Glutamatergic neuron (in vitro differentiated cells): Measurements from ENCODE around the gene REV3L. TPM values are rescaled to one million over a fixed set of nuclear protein-coding genes. Genes with fewer than 3 reads are reported as not detected.

Experiments used
- DNase-seq: peaks from one replicate; pipeline ENCODE4 v3.0.0; 2022
- H3K27ac Mint-ChIP-seq: one replicate; pipeline ENCODE4 v1.8.0; 2020; ENCODE audit warnings: mild to moderate bottlenecking, mixed read lengths, inconsistent platforms; ENCODE audit not compliant: unreplicated experiment
- H3K27me3 Mint-ChIP-seq: one replicate; pipeline ENCODE4 v1.8.0; 2020; ENCODE audit warnings: mild to moderate bottlenecking, moderate library complexity, mixed read lengths, inconsistent platforms; ENCODE audit not compliant: unreplicated experiment
- H3K36me3 Mint-ChIP-seq: one replicate; pipeline ENCODE4 v1.8.0; 2020; ENCODE audit warnings: mild to moderate bottlenecking, mixed read lengths, inconsistent platforms; ENCODE audit not compliant: unreplicated experiment
- H3K4me1 Mint-ChIP-seq: one replicate; pipeline ENCODE4 v1.8.0; 2020; ENCODE audit warnings: mild to moderate bottlenecking, low read depth, mixed read lengths, inconsistent platforms; ENCODE audit not compliant: unreplicated experiment
- H3K4me3 Mint-ChIP-seq: one replicate; pipeline ENCODE4 v1.8.0; 2020; ENCODE audit warnings: mild to moderate bottlenecking, mixed read lengths, inconsistent platforms; ENCODE audit not compliant: unreplicated experiment
- H3K9me3 Mint-ChIP-seq: one replicate; pipeline ENCODE4 v1.8.0; 2020; ENCODE audit warnings: mild to moderate bottlenecking, moderate library complexity, mixed read lengths, inconsistent platforms; ENCODE audit not compliant: unreplicated experiment
- CTCF ChIP-seq: fragments of 200-600 bp; sonication (generic); IDR thresholded peaks from one replicate; pipeline ENCODE4 v1.5.0; 2021; ENCODE audit not compliant: partially characterized antibody, unreplicated experiment
- total RNA-seq: library from RNA; stranded (reverse); fragmentation: NEBNext Ultra II Directional; extraction: Animal tissue kit (Norgen Biotek cat#: 25700); gene quantifications from one replicate; pipeline ENCODE4 v1.2.1, GENCODE V29; 2021; ENCODE audit not compliant: unreplicated experiment

The REV3L gene
- total RNA-seq, 1 donor from 2014 or later, result 33.3 TPM

- Mint-ChIP-seq H3K4me3 (no peak overlapping the region), H3K36me3 (peaks cover 33% of the 10 kb centered on the region), H3K27ac (no peak overlapping the region), H3K27me3 (no peaks in the 10 kb centered on the region), H3K4me1 (no peaks in the 10 kb centered on the region), H3K9me3 (no peaks in the 10 kb centered on the region)
- no peak for TF ChIP-seq CTCF
- no peak for DNase-seq
These were observed 200.5 kb downstream of the REV3L start for GRCh38 chr6:111282515-111282914.

- no peaks in the 10 kb centered on the region for H3K4me1 Mint-ChIP-seq
- no peak for DNase-seq
- H3K36me3 Mint-ChIP-seq, result peaks cover 46% of the 10 kb centered on the region
- TF ChIP-seq CTCF, result no peak
- H3K27ac Mint-ChIP-seq, result no peak overlapping the region
- H3K27me3 Mint-ChIP-seq, result no peaks in the 10 kb centered on the region
- H3K9me3 Mint-ChIP-seq, result peaks cover 4% of the 10 kb centered on the region
- no peak overlapping the region for H3K4me3 Mint-ChIP-seq
These were observed 202.5 kb downstream of the REV3L start for GRCh38 chr6:111280445-111280955.

GRCh38 chr6:111278731-111279130, 204.3 kb downstream of the REV3L start:
- Mint-ChIP-seq H3K36me3 (peaks cover 55% of the 10 kb centered on the region), H3K4me1 (no peaks in the 10 kb centered on the region), H3K27me3 (no peaks in the 10 kb centered on the region), H3K27ac (no peak overlapping the region), H3K9me3 (peaks cover 9% of the 10 kb centered on the region), H3K4me3 (no peak overlapping the region)
- no peak for DNase-seq
- TF ChIP-seq CTCF, result no peak

GRCh38 chr6:111277819-111278218, 205.2 kb downstream of the REV3L start:
- no peaks in the 10 kb centered on the region for H3K4me1 Mint-ChIP-seq
- no peak for DNase-seq
- TF ChIP-seq CTCF, result no peak
- H3K4me3 Mint-ChIP-seq, result no peak overlapping the region
- no peaks in the 10 kb centered on the region for H3K27me3 Mint-ChIP-seq
- peaks cover 55% of the 10 kb centered on the region for H3K36me3 Mint-ChIP-seq
- peaks cover 11% of the 10 kb centered on the region for H3K9me3 Mint-ChIP-seq
- H3K27ac Mint-ChIP-seq, result no peak overlapping the region

GRCh38 chr6:111276736-111277135, 206.3 kb downstream of the REV3L start:
- Mint-ChIP-seq H3K9me3 (peaks cover 11% of the 10 kb centered on the region), H3K4me1 (no peaks in the 10 kb centered on the region), H3K4me3 (no peak overlapping the region), H3K36me3 (peaks cover 46% of the 10 kb centered on the region), H3K27me3 (no peaks in the 10 kb centered on the region), H3K27ac (no peak overlapping the region)
- DNase-seq, result no peak
- TF ChIP-seq CTCF, result no peak
